NCI-H2107 treated with DMSO at 0.1 percent for 48 hours (cell line): ENCODE data around the gene UBE2K.
A peak's percentile ranks its signal among the peaks of the same experiment; 100 is the strongest.
"Not testable (repeated sequence)": the region's sequence is repeated elsewhere in the genome, so short reads cannot be mapped to it uniquely, and the experiment has no call there.

Source experiments
- DNase-seq: peaks from one replicate; lab custom pipeline; 2025; ENCODE audit not compliant: unreplicated experiment; lab: John Stamatoyannopoulos, UW

The UBE2K gene, protein sequence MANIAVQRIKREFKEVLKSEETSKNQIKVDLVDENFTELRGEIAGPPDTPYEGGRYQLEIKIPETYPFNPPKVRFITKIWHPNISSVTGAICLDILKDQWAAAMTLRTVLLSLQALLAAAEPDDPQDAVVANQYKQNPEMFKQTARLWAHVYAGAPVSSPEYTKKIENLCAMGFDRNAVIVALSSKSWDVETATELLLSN

DNA sequence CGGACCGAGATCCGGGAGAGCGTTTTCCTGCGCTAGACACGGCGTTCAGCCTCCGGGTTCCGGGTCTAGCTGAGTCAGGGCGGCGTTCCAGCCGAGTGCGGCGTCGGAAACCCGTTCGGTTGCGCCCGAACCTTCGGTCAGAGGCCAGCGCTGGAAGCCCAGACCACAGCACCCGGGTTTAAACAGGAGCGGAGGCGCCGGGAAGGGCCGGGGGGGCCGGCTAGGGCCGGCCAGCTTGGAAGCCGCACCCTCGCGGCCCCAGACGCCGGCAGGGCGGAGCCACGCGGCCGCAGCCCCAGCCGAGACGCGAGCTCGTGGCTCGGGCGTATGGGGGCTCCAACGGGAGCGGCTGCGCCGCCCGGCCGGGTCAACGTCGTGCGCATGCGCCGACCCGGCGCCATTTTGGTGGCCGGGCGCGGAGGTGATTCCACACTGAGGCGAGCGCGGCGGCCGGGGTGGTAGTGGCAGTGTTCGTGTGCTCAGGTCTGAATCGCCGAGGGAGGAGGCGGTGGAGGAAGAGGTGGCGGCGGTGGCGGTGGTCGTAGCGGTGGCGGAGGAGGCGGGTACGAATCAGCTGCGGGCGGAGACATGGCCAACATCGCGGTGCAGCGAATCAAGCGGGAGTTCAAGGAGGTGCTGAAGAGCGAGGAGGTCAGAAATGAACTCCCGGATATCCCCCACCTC is at the start of gene UBE2K:
TSS of gene UBE2K (plus strand) at position 397 of the 684 bp plus-strand sequence. CDS start at position 589, 192 bp downstream.
- peak; percentile 7 for DNase-seq

DNA sequence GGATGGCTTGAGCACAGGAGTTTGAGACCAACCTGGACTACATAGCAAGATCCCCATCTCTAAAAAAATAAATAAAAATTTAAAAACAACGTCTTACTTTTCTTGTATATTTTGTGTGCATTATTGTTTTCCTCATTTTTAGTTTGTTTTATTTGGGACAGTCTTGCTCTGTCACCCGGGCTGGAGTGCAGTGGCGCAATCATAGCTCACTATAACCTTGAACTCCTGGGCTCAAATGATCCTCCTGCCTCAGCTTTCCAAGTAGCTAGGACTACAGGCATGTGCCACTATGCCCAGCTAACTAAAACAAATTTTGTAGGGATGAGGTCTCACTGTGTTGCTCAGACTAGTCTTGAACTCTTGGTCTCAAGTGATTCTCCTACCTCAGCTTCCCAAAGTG is 49.7 kb upstream of the UBE2K start:
- no peak for DNase-seq

DNA sequence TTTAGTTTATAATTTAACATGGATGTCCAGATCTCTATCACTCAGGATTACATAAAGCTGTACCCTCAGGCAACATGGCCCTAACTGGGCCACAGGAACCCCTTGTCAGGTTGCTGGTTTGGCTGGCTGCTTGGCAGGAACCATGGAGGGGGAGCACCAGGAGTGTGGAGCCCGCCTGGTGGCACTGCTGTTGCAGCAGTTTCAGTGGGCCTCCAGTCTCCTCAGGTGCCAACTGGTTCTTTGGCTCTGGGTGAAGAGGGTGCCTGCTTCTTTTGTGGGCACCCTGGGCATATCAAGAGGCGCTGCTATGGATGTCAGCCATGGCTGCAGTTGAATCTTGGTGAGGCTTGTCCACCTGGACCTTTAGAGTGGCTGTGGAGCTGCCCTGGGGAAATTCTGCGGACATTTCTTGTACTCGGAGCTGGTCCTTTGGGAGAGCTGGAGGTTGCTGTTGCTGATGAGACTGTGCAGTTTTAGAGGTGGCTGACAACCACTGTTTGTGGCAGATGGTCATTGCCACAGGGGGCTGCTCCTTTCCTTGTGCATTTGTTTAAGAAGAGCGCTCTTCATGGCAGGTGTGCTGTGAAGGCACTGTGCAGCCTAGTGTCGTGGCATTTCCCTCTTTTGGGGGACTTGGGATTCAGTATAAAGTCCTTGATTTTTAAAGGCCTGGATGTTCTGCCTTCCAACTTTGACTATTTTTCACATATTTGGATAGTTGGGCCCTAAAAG is 48.9 kb upstream of the UBE2K start:
- no peak for DNase-seq

DNA sequence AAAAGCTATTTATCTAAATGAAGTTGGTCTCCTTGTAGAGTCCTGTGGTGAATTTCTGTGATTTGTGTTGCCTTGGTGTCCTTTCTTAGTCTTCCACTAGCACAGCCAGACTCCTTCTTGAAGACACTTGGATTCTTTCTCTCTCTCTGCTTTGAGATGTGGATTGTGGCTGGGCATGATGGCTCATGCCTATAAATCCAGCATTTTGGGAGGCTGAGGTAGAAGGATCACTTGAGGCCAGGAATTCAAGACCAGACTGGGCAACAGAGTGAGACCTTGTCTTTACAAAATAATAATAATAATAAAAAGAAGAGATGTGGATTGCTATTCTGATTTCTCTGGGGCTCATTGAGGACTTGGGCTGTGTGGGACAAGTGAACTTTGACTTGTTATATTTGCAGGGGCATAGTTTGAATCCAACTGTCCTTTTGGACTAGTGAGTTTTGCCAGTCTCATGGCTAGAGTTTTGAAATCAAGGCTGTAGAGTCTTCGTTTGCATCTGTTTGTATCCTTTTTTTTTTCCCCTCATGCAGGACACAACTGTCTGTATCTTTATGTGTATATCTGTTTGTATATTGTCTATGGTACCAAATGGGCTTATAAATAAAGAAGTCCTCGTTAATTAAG is 48.2 kb upstream of the UBE2K start:
- DNase-seq = no peak

DNA sequence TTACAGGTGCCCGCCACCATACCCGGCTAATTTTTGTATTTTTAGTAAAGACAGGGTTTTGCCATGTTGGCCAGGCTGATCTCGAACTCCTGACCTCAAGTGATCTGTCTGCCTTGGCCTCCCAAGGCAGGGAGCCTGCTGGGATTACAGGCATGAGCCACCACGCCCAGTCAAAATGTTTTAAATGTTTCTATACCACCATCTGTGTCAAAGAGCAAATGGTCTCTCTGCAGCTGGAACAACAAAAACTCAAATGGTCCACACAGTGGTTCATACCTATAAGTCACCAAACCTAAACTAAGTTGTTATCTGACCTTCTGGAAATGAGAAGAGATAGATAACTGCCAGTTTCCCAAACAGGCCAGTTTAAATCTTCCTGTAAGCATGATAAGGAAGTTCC is 46.4 kb upstream of the UBE2K start:
- not testable (repeated sequence) for DNase-seq

GRCh38 chr4:39655211-39655610 is 42.7 kb upstream of the UBE2K start:
- DNase-seq = no peak

DNA sequence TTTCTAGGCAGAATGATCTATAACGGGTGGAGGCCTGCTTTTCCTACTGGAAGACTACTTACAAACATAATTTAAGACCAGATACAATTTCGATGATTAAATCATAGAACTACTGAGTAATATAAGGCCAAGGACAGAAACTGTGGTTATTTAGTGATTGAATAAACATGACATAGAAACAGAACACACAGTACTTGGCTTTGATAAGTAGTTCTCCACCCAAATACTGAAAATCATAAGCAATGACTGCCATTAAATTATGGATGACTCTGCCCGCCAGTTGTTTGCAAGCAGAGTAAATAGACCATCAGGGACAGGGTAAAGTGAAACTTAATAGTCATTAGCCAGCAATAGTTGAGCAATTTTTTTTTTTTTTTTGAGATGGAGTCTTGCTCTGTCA is 42.1 kb upstream of the UBE2K start:
- no peak for DNase-seq

- not testable (repeated sequence) for DNase-seq
These were observed 41.3 kb upstream of the UBE2K start for GRCh38 chr4:39656638-39657037.

DNA sequence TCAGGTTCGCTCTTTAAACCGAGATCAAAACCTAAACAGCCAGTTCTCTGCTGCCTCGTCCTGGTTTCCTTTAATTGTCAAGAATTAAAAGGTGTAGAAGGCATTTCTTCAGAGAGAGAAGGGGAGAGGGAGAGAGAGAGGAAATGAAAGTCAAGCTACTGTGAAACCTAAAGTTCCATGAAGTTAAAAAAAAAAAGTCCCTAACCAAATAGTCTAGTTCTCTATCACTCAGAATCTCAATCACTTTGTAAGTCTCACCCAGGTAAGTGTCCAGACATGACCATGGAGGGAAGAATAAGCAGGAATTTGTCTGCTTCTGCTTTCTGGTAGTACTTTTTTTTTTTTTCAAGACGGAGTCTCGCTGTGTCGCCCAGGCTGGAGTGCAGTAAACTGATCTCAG is 40.5 kb upstream of the UBE2K start:
- DNase-seq = no peak

DNA sequence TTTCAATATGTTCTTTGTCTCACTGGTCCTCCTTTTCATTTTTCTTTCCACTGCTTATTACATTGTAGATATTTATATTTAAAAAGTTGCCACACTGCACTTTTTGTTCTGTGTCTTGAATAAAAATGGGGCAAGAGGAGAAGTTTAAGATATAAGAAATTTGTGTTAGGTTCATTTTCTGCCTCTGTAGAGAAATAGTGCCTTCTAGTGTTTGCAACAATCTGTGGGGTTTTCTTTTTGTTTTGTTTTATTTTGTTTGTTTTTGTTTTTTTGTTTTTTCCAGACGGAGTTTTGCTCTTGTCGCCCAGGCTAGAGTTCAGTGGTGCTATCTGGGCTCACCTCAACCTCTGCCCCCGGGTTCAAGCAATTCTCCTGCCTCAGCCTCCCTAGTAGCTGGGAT is 39.2 kb upstream of the UBE2K start:
- DNase-seq = no peak

GRCh38 chr4:39660045-39660444 is 37.9 kb upstream of the UBE2K start:
- DNase-seq = no peak

GRCh38 chr4:39660757-39661156 is 37.2 kb upstream of the UBE2K start:
- no peak for DNase-seq

DNA sequence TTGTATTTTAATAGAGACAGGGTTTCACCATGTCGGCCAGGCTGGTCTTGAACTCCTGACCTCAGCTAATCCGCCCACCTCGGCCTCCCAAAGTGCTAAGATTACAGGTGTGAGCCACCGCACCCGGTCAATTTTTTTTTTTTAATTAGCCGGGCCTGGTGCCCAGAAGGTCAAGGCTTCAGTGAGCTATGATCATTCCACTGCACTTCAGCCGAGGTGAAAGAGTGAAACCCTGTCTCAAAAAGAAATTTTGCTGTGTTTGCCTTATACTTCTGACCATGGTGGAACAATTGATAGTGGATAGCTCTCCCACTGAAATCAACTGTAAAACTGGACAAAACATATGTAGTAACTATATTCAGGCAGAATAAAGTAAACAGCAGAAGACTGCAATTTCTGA is 35.3 kb upstream of the UBE2K start:
- no peak for DNase-seq

- no peak for DNase-seq
These were observed 32.9 kb upstream of the UBE2K start for GRCh38 chr4:39664828-39665731.

- no peak for DNase-seq
These were observed 30.2 kb upstream of the UBE2K start for GRCh38 chr4:39667706-39668105.

DNA sequence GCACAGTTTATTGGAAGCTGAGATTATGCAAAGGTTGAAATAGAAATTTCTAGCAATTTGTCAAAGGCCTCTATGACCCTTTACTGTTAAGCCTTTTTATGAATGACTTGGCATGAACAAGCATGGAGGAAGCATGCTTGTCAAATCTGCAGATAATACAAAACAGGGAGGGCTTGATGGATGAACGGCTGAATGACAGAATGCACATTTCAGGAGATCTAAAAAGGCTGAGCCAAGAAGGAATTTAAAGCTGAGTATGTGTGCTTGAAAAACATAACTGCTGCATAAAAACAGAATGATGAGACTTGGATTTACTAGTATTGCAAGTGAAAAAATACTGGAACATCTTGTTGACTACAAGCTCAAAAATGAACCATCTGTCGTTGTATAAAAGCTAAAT is 29.0 kb upstream of the UBE2K start:
- no peak for DNase-seq

DNA sequence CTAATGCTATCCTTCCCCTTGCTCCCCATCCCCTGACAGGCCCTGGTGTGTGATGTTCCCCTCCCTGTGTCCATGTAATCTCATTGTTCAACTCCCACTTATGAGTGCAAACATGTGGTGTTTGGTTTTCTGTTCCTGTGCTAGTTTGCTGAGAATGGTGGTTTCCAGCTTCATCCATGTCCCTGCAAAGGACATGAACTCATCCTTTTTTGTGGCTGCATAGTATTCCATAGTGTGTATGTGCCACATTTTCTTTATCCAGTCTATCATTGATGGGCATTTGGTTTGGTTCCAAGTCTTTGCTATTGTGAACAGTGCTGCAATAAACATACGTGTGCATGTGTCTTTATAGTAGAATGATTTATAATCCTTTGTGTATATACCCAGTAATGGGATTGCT is 27.6 kb upstream of the UBE2K start:
- DNase-seq = not testable (repeated sequence)

- not testable (repeated sequence) for DNase-seq
These were observed 22.3 kb upstream of the UBE2K start for GRCh38 chr4:39675681-39676080.

GRCh38 chr4:39681003-39681402 is 16.9 kb upstream of the UBE2K start:
- DNase-seq = not testable (repeated sequence)

DNA sequence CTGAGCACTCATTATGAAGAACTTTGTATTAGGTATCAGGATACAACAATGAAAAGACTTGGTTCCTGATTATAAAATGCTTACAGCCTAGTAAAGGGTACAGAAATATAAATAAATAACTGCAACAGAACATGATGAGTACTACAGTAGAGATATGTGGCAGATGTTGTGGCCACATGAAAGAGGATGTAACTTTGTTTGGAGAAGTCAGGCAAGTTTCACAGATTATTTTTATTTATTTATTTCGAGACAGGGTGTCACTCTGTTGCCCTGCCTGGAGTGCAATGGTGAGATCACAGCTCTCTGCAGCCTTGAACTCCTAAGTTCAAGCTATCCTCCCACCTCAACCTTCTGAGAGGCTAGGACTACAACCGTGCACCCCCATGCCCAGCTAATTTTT is 15.8 kb upstream of the UBE2K start:
- no peak for DNase-seq

GRCh38 chr4:39685990-39686389 is 11.9 kb upstream of the UBE2K start:
- DNase-seq = no peak
